Measurements from ENCODE around the gene AGXT. TPM values are rescaled to one million over a fixed set of nuclear protein-coding genes. Genes with fewer than 3 reads are reported as not detected.
A peak's percentile ranks its signal among the peaks of the same experiment; 100 is the strongest.

Gene AGXT
- total RNA-seq, 4 donors from 2014 or later: 0.80 TPM; not detected in 3

DNA sequence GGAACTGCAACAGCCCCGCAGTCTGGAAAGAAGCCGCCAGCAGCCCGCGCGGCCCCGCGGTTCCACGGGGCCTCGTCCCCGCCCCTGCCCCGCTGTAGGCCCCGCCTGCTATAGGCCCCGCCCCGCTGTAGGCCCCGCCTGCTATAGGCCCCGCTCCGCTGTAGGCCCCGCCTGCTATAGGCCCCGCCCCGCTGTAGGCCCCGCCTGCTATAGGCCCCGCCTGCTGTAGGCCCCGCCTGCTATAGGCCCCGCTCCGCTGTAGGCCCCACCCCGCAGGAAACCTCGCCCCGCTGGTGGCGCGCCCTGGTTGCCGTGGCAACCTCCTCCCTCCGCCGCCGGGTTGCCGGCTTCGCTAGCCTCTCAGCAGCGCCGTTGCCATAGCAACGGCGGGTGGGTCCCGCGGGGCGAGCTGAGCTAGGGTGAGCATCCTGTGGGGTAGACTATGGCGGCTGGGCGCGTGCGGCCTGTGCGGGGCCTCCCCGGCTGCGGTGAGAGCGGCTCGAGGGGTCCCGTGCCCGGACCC, 36.4 kb upstream of the AGXT start:
- Histone ChIP-seq H3K36me3 (no peaks in the 10 kb centered on the region), H3K27ac (no peak overlapping the region), H3K4me3 (peak overlapping the region; percentile 18), H3K4me1 (peaks cover 11% of the 10 kb centered on the region), H3K9me3 (no peaks in the 10 kb centered on the region), H3K27me3 (peaks cover 53% of the 10 kb centered on the region)
- DNase-seq (ENCODE audit: low spot score in 2 of 2): peak; percentile 92 to 93
- 4% methylated on average over 20 of the region's 54 CpGs for WGBS
- no peak for TF ChIP-seq EP300 (IDR thresholded peaks at IDR 0.05)
- TF ChIP-seq POLR2A (IDR thresholded peaks at IDR 0.05): no peak
- TF ChIP-seq, protein P1, sequence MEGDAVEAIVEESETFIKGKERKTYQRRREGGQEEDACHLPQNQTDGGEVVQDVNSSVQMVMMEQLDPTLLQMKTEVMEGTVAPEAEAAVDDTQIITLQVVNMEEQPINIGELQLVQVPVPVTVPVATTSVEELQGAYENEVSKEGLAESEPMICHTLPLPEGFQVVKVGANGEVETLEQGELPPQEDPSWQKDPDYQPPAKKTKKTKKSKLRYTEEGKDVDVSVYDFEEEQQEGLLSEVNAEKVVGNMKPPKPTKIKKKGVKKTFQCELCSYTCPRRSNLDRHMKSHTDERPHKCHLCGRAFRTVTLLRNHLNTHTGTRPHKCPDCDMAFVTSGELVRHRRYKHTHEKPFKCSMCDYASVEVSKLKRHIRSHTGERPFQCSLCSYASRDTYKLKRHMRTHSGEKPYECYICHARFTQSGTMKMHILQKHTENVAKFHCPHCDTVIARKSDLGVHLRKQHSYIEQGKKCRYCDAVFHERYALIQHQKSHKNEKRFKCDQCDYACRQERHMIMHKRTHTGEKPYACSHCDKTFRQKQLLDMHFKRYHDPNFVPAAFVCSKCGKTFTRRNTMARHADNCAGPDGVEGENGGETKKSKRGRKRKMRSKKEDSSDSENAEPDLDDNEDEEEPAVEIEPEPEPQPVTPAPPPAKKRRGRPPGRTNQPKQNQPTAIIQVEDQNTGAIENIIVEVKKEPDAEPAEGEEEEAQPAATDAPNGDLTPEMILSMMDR (IDR thresholded peaks at IDR 0.05): no peak
- TF ChIP-seq POLR2AphosphoS5 (IDR thresholded peaks at IDR 0.05): no peak

DNA sequence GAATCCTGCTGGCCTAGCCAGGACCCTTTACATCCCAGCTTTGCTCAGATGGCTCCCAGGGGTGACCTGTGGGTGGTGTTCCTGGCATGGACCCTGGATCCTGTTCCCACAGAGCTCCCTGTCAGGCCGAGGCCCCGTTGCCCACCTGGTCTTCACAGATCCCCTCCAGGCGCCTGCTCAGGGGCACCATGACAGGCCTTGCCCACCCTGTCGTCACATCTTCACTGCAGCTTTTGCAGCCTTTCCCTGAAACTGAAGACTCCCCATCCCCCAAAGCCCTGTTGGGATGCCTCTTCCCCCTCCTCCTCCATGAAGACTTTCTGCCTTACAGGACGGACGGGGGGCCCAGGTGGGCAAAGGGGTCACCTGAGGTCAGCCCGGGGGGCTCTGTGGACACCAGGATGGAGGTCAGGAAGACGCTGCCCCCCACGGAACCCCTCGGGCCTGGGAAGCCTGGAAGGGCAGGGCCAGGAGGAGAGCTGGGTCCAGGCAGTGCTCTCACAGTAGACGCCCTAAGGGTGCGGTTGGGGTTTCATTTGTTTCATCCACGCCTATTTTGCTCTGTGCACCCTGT, 35.6 kb upstream of the AGXT start:
- TF ChIP-seq POLR2AphosphoS5 (IDR thresholded peaks at IDR 0.05): no peak
- TF ChIP-seq, protein P1 (IDR thresholded peaks at IDR 0.05): no peak
- no peak for TF ChIP-seq EP300 (IDR thresholded peaks at IDR 0.05)
- no peak for TF ChIP-seq POLR2A (IDR thresholded peaks at IDR 0.05)
- Histone ChIP-seq H3K4me3 (no peak overlapping the region), H3K27ac (no peak overlapping the region), H3K27me3 (peaks cover 49% of the 10 kb centered on the region), H3K4me1 (peaks cover 11% of the 10 kb centered on the region), H3K9me3 (no peaks in the 10 kb centered on the region), H3K36me3 (no peaks in the 10 kb centered on the region)
- WGBS: 59% methylated on average over 11 of the region's 13 CpGs
- peak; percentile 57 to 78 for DNase-seq (ENCODE audit: low spot score in 2 of 2)

DNA sequence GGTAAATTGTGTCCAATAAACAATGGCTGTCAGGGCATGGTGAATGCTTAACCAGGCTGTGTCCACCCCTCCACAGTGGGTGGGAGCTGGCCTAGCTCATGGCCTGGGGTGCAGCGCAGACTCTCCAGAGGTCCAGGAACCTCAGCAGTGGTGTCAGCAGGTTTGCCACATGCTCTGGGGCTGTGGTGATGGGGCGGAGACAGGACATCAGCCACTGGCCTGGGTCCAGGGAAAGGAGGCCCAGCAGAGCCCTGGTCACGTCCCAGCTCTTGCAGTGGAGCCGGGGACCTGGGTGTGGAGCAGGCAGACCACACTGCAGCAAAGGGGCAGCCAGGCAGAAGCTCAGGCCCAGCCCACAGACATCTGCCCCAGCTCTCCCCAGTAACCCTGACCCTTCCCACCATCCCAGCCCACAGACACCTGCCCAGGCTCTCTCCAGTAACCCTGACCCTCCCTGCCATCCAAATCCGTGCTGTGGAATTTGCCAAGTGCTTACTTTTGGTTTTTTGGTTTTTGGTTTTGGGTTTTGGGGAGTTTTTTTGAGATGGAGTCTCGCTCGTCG, 34.8 kb upstream of the AGXT start:
- 57% methylated on average over 6 of the region's 8 CpGs for WGBS
- TF ChIP-seq, protein P1 (IDR thresholded peaks at IDR 0.05): no peak
- TF ChIP-seq POLR2AphosphoS5 (IDR thresholded peaks at IDR 0.05) (no peak), POLR2A (IDR thresholded peaks at IDR 0.05) (no peak), EP300 (IDR thresholded peaks at IDR 0.05) (no peak)
- Histone ChIP-seq H3K36me3 (no peaks in the 10 kb centered on the region), H3K4me1 (peaks cover 11% of the 10 kb centered on the region), H3K4me3 (no peak overlapping the region), H3K9me3 (no peaks in the 10 kb centered on the region), H3K27me3 (peaks cover 41% of the 10 kb centered on the region), H3K27ac (no peak overlapping the region)
- DNase-seq (ENCODE audit: low spot score in 2 of 2): no peak

DNA sequence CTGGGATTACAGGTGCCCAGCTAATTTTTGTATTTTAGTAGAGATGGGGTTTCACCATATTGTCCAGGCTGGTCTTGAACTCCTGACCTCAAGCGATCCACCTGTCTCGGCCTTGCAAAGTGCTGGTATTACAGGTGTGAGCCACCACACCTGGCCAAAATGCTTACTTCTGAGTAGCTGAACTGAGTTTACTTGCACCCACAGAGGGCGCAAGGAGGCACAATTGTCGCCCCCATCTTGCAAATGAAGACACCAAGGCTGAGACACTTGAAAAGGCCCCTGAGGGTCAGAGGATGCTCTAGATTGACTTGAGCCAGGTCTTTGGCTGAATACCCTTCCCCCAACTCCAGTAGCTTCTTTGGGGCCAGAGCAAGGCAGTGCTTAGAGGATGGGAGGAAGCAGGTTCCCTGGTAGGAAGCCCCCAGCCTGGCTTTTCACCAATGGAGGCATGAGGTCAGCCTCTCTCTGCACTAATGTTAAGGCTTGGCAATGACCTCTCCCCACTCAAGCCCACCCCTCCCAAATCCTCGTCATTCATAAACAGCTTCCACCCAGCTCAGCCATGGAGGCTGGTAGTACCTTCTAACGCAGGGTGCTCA, 34.1 kb upstream of the AGXT start:
- DNase-seq (ENCODE audit: low spot score in 2 of 2): no peak
- no peaks in the 10 kb centered on the region for H3K9me3 ChIP-seq
- TF ChIP-seq POLR2A (IDR thresholded peaks at IDR 0.05): no peak
- no peaks in the 10 kb centered on the region for H3K36me3 ChIP-seq
- no peak overlapping the region for H3K4me3 ChIP-seq
- peaks cover 34% of the 10 kb centered on the region for H3K27me3 ChIP-seq
- no peak overlapping the region for H3K27ac ChIP-seq
- 80% methylated on average over 5 of the region's 6 CpGs for WGBS
- H3K4me1 ChIP-seq: peaks cover 11% of the 10 kb centered on the region

DNA sequence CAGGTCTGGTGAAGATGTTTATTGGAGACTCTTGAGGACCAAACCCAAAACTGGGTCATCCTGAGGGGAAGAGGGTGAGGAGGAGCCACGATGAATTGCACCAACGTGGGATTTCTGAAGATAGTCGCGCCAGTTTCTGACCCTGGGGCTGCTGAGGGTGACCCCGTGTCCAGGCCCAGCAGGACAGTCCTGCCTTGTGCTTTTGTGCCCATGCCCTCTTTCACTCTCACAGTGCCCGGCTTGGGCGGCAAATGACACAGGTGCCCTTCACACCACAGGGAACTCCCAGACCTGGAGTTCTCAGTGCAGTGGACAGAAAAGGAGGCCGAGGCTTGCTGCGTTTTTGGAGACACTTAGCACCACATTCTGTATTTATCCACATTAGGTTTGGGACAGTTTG, 33.1 kb upstream of the AGXT start:
- Histone ChIP-seq H3K4me3 (no peak overlapping the region), H3K9me3 (no peaks in the 10 kb centered on the region), H3K27ac (no peak overlapping the region), H3K4me1 (peaks cover 11% of the 10 kb centered on the region), H3K36me3 (no peaks in the 10 kb centered on the region), H3K27me3 (peaks cover 24% of the 10 kb centered on the region)
- DNase-seq (ENCODE audit: low spot score in 2 of 2): peak in 1 of 2 donors; percentile 29
- TF ChIP-seq POLR2AphosphoS5 (IDR thresholded peaks at IDR 0.05) (no peak), EP300 (IDR thresholded peaks at IDR 0.05) (no peak)
- TF ChIP-seq, protein P1 (IDR thresholded peaks at IDR 0.05): no peak
- 65% methylated on average over 8 of the region's 9 CpGs for WGBS
